GM12875 (cell line): ENCODE measurements around the gene ROBO1.

Experiments used
- H3K4me3 ChIP-seq: one replicate; pipeline ENCODE4 v1.5.1; 2011; ENCODE audit warnings: low read depth, low read length, control low read depth
- CTCF ChIP-seq: IDR thresholded peaks from 2 replicates; pipeline ENCODE4 v1.5.1; 2011; ENCODE audit warnings: low read depth, mild to moderate bottlenecking, control low read depth, inconsistent platforms, low read length, moderate library complexity, borderline replicate concordance; ENCODE audit not compliant: insufficient read depth

The ROBO1 gene

GRCh38 chr3:79172241-79172640 lies 595.6 kb downstream of the ROBO1 start:
- no peak overlapping the region for H3K4me3 ChIP-seq
- TF ChIP-seq CTCF: no peak

- TF ChIP-seq CTCF: no peak
- no peak overlapping the region for H3K4me3 ChIP-seq
Measured at GRCh38 chr3:79170021-79170420, 597.8 kb downstream of the ROBO1 start.

DNA sequence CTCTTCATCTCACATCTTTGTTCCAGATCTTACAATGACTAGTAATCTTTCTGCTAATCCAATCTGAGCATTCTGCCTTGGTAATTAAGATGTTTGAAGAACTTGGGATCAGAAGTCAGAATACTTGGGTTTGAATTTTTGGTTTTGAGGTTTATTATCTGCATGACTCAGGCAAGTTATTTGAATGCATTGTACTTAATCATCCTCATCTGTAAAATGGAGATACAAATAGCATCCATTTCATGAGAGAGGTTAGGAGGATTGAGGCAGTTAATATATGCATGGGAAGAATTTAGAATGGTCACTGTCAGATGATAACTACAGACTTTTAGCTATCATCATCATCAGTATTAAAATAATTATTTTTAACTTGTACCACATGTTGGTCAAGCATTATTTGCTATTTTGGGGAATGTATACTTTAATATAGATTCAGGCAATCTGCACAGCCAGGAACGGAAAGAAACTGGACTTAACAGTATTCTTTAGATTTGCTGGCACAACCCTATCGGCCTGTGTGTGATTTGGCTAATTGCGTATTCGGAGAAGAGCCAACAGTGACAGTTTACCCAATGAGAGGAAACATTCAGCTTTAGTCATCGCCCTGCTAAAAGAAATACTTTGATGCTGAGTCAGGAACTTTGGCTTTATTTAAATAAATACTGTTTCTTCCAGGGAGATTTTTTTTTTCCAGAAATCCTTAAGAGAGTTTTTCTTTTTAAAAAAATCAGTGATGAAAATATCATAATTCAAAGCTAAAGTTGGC lies 600.0 kb downstream of the ROBO1 start:
- H3K4me3 ChIP-seq: no peak overlapping the region
- TF ChIP-seq CTCF: no peak

- no peak overlapping the region for H3K4me3 ChIP-seq
- TF ChIP-seq CTCF: no peak
Measured at GRCh38 chr3:79162653-79163052, 605.1 kb downstream of the ROBO1 start.

DNA sequence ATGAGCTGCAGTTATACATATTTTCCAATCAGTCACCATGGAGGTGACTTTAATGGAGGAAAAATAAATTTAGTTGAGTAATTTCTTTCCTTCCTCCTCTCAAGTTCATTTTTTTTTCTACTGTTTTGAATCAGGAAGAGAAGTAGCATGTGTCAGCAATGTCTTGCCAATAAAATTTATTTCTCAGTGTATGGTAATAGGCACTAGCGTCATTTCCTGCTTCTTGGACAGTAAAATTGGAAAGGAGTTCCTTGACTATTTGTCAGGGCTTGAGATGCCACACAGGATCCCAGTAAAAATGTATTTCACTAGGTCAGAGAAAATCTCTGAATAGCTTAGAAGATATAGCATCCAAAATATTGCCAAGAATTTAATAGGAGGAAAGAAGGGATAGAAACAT lies 605.9 kb downstream of the ROBO1 start:
- TF ChIP-seq CTCF: no peak
- H3K4me3 ChIP-seq: no peak overlapping the region

GRCh38 chr3:79160421-79160820 lies 607.4 kb downstream of the ROBO1 start:
- H3K4me3 ChIP-seq: no peak overlapping the region
- TF ChIP-seq CTCF: no peak

GRCh38 chr3:79159736-79160135 lies 608.1 kb downstream of the ROBO1 start:
- no peak for TF ChIP-seq CTCF
- H3K4me3 ChIP-seq: no peak overlapping the region
